ENCODE results near the gene MYO1C.
A peak's percentile ranks its signal among the peaks of the same experiment; 100 is the strongest.
"Not testable (repeated sequence)": the region's sequence is repeated elsewhere in the genome, so short reads cannot be mapped to it uniquely, and the experiment has no call there.

The MYO1C gene

DNA sequence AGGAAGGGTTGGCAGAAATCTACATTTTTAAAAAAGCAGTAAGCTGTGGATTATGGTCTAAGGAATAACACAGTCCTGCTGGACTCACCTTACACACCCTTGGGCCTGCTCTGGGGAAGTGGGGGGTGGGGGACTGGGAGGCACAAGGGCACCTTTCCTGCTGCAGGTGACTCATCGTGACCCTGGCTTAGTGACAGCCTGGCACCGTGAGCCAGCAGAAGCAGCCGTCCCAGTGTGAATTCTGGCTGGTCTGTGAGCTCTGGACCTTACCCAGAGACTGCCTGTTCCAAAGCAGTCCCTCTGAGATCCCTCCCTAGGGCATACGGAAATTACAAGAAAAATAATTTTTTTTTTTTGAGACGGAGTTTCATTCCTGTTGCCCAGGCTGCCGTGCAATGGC, 32.3 kb downstream of the MYO1C start:
- no peak for DNase-seq

DNA sequence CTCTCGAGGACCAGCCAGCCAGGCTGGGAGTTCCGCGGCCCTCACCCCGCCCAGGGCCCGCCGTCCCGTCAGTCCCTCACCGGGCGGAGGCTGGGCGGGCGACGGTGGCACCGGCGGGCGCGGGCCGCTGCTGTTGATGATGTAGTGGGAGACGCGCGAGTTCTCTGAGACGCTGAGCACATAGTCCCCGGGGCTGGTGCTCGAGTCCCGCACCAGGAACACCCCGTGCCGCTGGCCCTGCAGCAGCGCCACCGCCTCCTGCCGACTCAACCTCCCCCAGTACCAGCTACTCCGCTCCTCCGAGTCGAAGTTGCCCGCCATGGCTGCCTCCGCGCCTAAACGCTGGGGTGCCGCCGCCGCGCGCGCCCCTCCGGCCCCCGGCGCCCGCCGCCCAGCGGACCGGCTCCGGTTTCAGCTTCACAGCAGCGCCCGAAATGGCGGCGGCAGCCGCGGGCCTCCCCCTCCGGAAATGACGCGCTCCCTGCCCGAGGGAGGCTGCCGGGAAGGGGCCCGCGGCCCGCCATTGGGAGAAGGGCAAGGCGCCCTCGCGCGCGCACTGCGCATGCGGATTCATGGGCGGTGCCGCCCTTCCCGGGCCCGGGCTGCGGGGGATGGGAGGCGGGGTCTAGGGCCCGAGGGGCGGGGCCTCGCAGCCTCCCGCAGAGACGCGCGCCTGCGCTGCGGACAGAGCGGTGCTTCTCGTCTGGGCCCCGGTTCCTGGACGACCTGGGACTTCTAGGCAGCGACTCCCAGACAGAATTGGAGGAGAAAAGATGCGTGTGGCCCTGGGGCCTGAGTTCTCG, 36.5 kb downstream of the MYO1C start, which contains the start of gene CRK:
Gene CRK (minus strand): TSS at position 436 of the 803 bp plus-strand sequence. CDS start 115 bp downstream, at position 321.
- peak; percentile 51 to 54 for DNase-seq

GRCh38 chr17:1455291-1455796, 37.1 kb downstream of the MYO1C start:
- DNase-seq, result peak; percentile 21 to 29

DNA sequence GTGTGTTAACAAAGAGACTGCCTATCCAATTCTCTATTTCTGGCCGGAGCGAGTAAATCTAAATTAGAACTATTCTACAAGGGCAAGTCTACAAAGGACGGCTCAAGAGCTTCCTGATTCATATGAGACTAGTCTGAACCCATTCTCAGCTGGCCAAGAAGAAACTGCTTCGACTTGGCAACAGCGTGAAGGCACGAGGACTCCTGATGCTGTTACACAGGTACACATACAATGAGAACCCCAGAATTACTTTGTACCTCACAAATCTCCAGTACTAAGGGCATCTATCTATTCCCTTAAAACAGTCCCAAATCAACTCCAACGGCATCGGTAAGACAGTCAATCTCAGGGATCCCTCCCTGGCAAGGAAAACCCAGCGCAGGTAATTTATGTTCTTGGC, 37.9 kb downstream of the MYO1C start:
- DNase-seq, result no peak

DNA sequence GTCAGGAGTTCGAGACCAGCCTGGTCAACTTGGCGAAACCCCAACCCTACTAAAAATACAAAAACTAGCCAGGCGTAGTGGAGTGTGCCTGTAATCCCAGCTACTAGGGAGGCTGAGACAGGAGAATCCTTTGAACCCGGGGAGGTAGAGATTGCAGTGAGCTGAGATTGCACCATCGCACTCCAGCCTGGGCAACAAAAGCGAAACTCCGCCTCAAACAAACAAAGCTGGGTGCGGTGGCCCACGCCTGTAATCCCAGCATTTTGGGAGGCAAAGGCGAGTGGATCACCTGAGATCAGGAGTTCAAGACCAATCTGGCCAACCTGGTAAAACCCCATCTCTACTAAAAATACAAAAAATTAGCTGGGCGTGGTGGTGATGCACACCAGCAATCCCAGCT, 38.8 kb downstream of the MYO1C start:
- DNase-seq, result not testable (repeated sequence)

- no peak for DNase-seq
Measured at GRCh38 chr17:1452836-1453235, 39.6 kb downstream of the MYO1C start.

GRCh38 chr17:1450261-1450660, 42.2 kb downstream of the MYO1C start:
- DNase-seq, result not testable (repeated sequence)

GRCh38 chr17:1449412-1449967, 43.0 kb downstream of the MYO1C start:
- DNase-seq, result no peak

GRCh38 chr17:1447052-1447451, 45.4 kb downstream of the MYO1C start:
- no peak for DNase-seq

DNA sequence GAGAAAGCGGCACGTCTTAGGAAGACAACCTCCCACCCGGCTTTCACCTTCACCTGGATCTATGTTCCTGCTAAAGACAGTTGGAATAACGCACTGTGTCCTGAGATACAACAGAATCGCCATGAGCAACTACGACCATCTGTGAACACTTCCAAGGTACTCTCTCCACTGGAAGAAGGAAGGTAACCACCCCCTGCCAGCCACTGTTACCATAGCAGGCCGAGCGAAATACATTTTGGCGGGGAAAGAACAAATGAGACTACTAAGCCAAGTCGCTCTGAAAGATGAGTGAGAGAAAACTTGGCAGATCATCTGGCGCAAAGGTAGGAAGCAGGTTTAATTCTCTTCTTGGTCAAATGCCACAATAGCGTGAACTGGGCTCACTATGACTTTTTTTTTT, 46.3 kb downstream of the MYO1C start:
- DNase-seq, result no peak

DNA sequence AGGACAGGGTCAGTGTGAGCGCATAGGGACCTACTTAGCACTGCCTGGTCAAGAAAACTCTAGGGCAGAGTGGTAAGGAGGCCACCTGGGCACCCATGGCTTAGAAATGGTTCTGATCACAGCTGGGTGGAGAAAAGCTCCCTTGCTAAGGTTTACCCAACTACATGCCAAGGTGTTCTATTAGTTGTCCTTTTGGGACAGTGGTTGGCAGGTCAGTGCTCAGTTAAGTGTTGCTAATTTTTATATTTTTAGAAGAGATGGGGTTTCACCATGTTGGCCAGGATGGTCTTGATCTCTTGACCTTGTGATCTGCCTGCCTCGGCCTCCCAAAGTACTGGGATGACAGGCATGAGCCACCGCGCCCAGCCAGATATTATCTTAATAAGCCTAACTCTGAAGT, 46.8 kb downstream of the MYO1C start:
- DNase-seq, result not testable (repeated sequence)

DNA sequence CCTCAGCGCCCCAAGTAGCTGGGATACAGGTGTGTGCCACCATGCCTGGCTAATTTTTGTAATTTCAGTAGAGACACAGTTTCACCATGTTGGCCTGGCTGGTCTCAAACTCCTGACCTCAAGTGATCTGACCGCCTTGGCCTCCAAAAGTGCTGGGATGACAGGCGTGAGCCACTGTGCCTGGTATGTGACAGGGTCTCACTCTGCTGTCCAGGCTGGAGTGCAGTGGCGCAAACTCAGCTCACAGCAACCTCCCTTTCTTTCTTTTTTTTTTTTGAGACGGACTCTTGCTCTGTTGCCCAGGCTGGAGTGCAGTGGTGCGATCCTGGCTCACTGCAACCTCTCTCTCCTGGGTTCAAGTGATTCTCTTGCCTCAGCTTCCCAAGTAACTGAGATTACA, 49.8 kb downstream of the MYO1C start:
- DNase-seq, result not testable (repeated sequence)

GRCh38 chr17:1442187-1442586, 50.3 kb downstream of the MYO1C start:
- DNase-seq, result no peak

GRCh38 chr17:1440921-1441320, 51.6 kb downstream of the MYO1C start:
- DNase-seq, result no peak

DNA sequence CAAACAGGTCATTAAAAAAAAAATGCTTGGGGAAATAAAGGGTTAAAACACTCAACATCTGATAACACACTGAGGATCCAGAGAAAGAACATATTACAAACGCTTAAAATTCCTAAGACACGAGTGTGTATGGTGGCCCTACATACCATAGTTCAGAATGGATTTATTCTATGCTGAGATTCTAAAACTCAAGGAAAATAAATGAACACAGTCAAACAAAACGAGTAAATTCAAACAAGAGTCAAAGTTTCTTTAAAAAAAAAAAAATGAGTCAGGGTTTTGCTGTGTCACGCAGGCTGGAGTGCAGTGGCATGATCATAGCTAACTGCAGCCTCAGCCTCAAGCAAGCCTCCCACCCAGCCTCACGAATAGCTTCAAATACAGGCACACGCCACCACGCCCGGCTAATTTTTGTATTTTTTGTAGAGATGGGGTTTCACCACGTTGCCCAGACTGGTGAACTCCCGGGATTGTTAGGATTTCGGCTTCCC, 53.8 kb downstream of the MYO1C start:
- no peak for DNase-seq

- no peak for DNase-seq
Measured at GRCh38 chr17:1435326-1435725, 57.2 kb downstream of the MYO1C start.

DNA sequence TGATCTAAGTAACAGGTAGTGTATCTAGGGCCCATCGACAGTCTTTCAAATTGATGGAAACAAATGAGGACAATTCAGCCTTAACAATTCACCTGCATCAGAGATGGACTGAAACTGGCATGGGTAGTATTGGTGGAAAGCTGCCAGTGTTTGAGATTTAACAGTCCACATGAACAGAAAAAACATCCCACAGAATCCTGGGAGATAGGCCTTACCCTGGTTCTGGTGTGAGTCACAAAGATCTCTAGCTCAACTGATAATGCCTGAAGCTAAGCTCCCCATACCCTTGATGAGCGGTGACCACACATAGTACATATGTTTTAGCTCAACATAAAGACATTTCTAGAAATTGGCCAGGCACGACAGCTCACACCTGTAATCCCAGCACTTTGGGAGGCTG, 58.3 kb downstream of the MYO1C start:
- no peak for DNase-seq

GRCh38 chr17:1431631-1432104, 60.8 kb downstream of the MYO1C start:
- no peak for DNase-seq

GRCh38 chr17:1423456-1424135, 68.9 kb downstream of the MYO1C start:
- DNase-seq, result no peak

GRCh38 chr17:1422885-1423284, 69.6 kb downstream of the MYO1C start:
- DNase-seq, result no peak

- no peak for DNase-seq
Measured at GRCh38 chr17:1421470-1421869, 71.0 kb downstream of the MYO1C start.

- no peak for DNase-seq
Measured at GRCh38 chr17:1420981-1421380, 71.5 kb downstream of the MYO1C start.

DNA sequence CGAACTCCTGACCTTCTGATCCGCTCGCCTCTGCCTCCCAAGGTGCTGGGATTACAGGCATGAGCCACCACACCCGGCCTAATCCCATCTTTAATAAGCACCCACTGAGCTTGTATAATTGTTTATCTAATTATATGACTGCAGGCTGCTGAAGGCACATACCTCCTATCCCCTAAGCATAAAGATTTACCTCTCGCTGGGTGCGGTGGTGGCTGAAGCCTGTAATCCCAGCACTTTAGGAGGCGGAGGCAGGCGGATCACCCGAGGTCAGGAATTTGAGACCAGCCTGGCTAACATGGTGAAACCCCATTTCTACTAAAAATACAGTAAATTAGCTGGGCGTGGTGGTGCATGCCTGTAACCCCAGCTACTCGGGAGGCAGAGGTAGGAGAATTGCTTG, 72.3 kb downstream of the MYO1C start:
- DNase-seq, result no peak

Data from AML-193 (cell line).